ENCODE data around the gene GNAT1.

Gene GNAT1

GRCh38 chr3:50233176-50233575 is 41.8 kb downstream of the GNAT1 start:
- Histone ChIP-seq H3K27me3 (ENCODE audit: control insufficient read depth, insufficient read depth, low read length) (no peaks in the 10 kb centered on the region), H2AFZ (no peak overlapping the region), H3K36me3 (ENCODE audit: control insufficient read depth, insufficient read depth, low read length) (no peaks in the 10 kb centered on the region), H3K4me1 (peaks cover 5% of the 10 kb centered on the region), H3K4me3 (ENCODE audit: low read depth, low read length) (no peak overlapping the region), H3K9me3 (ENCODE audit: control insufficient read depth, low read length) (no peaks in the 10 kb centered on the region), H3K9ac (no peak overlapping the region), H3K79me2 (peaks cover 16% of the 10 kb centered on the region), H3K27ac (no peak overlapping the region), H3K4me2 (ENCODE audit: low read length) (no peak overlapping the region)
- TF ChIP-seq CTCF (IDR thresholded peaks at IDR 0.05), result no peak

GRCh38 chr3:50235716-50236483 is 44.5 kb downstream of the GNAT1 start, which contains the start of gene GNAI2:
TSS of gene GNAI2 (plus strand) at chr3:50236204. CDS start at chr3:50236336, 132 bp downstream.
- H3K36me3 ChIP-seq (ENCODE audit: control insufficient read depth, insufficient read depth, low read length), result no peaks in the 10 kb centered on the region
- TF ChIP-seq CTCF (IDR thresholded peaks at IDR 0.05), result no peak
- peak within 1 kb of the TSS; percentile 47 for H3K9ac ChIP-seq
- H2AFZ ChIP-seq, result peak within 1 kb of the TSS; percentile 70
- H3K27ac ChIP-seq, result peak within 1 kb of the TSS; percentile 91
- H3K4me3 ChIP-seq (ENCODE audit: low read depth, low read length), result peak within 1 kb of the TSS; percentile 84
- no peaks in the 10 kb centered on the region for H3K27me3 ChIP-seq (ENCODE audit: control insufficient read depth, insufficient read depth, low read length)
- H3K9me3 ChIP-seq (ENCODE audit: control insufficient read depth, low read length), result no peaks in the 10 kb centered on the region
- H3K4me2 ChIP-seq (ENCODE audit: low read length), result peak within 1 kb of the TSS; percentile 100
- H3K4me1 ChIP-seq, result peaks cover 15% of the 10 kb centered on the region
- H3K79me2 ChIP-seq, result peaks cover 39% of the 10 kb centered on the region

GRCh38 chr3:50236484-50237132 is 45.2 kb downstream of the GNAT1 start:
- Histone ChIP-seq H3K36me3 (ENCODE audit: control insufficient read depth, insufficient read depth, low read length) (no peaks in the 10 kb centered on the region), H3K27me3 (ENCODE audit: control insufficient read depth, insufficient read depth, low read length) (no peaks in the 10 kb centered on the region), H3K4me1 (peaks cover 23% of the 10 kb centered on the region), H3K9ac (peak overlapping the region; percentile 47), H3K4me3 (ENCODE audit: low read depth, low read length) (peak overlapping the region; percentile 84), H2AFZ (peak overlapping the region; percentile 6), H3K9me3 (ENCODE audit: control insufficient read depth, low read length) (no peaks in the 10 kb centered on the region), H3K27ac (peak overlapping the region; percentile 91), H3K79me2 (peaks cover 46% of the 10 kb centered on the region), H3K4me2 (ENCODE audit: low read length) (peak overlapping the region; percentile 100)
- no peak for TF ChIP-seq CTCF (IDR thresholded peaks at IDR 0.05)

GRCh38 chr3:50237133-50237651 is 45.8 kb downstream of the GNAT1 start:
- Histone ChIP-seq H3K79me2 (peaks cover 51% of the 10 kb centered on the region), H3K4me3 (ENCODE audit: low read depth, low read length) (peak overlapping the region; percentile 84), H2AFZ (peak overlapping the region; percentile 9), H3K9ac (peak overlapping the region; percentile 47), H3K4me1 (peaks cover 24% of the 10 kb centered on the region), H3K36me3 (ENCODE audit: control insufficient read depth, insufficient read depth, low read length) (no peaks in the 10 kb centered on the region), H3K27me3 (ENCODE audit: control insufficient read depth, insufficient read depth, low read length) (no peaks in the 10 kb centered on the region), H3K9me3 (ENCODE audit: control insufficient read depth, low read length) (no peaks in the 10 kb centered on the region), H3K4me2 (ENCODE audit: low read length) (peak overlapping the region; percentile 100), H3K27ac (peak overlapping the region; percentile 91)
- no peak for TF ChIP-seq CTCF (IDR thresholded peaks at IDR 0.05)

All from parathyroid adenoma (tissue), 2 donors.